SK-N-SH (cell line): Measurements from ENCODE around the gene PTOV1. TPM values are rescaled to one million over a fixed set of nuclear protein-coding genes. Genes with fewer than 3 reads are reported as not detected.

Source experiments
- CTCF ChIA-PET: fragments of 300-600, 350-600 bp; formaldehyde crosslinking; extraction: SDS; loops from one replicate; lab custom pipeline; 2021; lab: Yijun Ruan, JAX
- POLR2A ChIA-PET: fragments of 350-600 bp; sonication (Branson Sonifier 250); formaldehyde crosslinking; extraction: SDS; loops from one replicate; lab custom pipeline; 2020; ENCODE audit warnings: antibody characterized with exemption, inconsistent platforms; lab: Yijun Ruan, JAX
- DNase-seq: peaks from one replicate; pipeline ENCODE4 v3.0.0; 2012
- H2AFZ ChIP-seq: fragments of 200-600 bp; sonication (generic); 2 replicates; pipeline ENCODE4 v1.8.1; 2016; ENCODE audit warnings: antibody characterized with exemption, mild to moderate bottlenecking, low read depth
- H3F3A ChIP-seq: fragments of 200-600 bp; sonication (generic); replicated peaks from 2 replicates; pipeline ENCODE3; 2016; ENCODE audit warnings: antibody characterized with exemption, mild to moderate bottlenecking; ENCODE audit not compliant: insufficient read depth
- H3K27ac ChIP-seq, 2 experiments: fragments of 200-500 bp in 1 of 2; fragments of 200-600 bp in 1 of 2; sonication (Bioruptor generic) in 1 of 2; sonication (generic), shearing (Covaris generic) in 1 of 2; 2 replicates each; pipeline versions ENCODE4 v1.5.1 to v1.6.1; 2014 to 2016; ENCODE audit warnings: low read depth in 2 of 2, inconsistent platforms in 1 of 2, low read length in 1 of 2, mild to moderate bottlenecking in 1 of 2, mixed read lengths in 1 of 2
- H3K27me3 ChIP-seq: fragments of 200-600 bp; sonication (generic), shearing (Covaris generic); 2 replicates; pipeline ENCODE4 v1.6.1; 2016; ENCODE audit warnings: mixed run types; ENCODE audit not compliant: insufficient read depth
- H3K36me3 ChIP-seq, 2 experiments: fragments of 200-500 bp in 1 of 2; fragments of 200-600 bp in 1 of 2; sonication (Bioruptor generic) in 1 of 2; sonication (generic) in 1 of 2; replicated peaks in 1 of 2; 2 replicates each; pipeline versions ENCODE3 to v1.5.1; 2014 to 2016; ENCODE audit warnings: low read length in 1 of 2, mild to moderate bottlenecking in 1 of 2; ENCODE audit not compliant: insufficient read depth in 2 of 2, control insufficient read depth in 1 of 2
- H3K4me1 ChIP-seq, 2 experiments: fragments of 200-500 bp in 1 of 2; fragments of 200-600 bp in 1 of 2; sonication (Bioruptor generic) in 1 of 2; sonication (generic), shearing (Covaris generic) in 1 of 2; 2 replicates each; pipeline versions ENCODE4 v1.5.1 to v1.6.1; 2014 to 2016; ENCODE audit warnings: low read depth in 1 of 2, low read length in 1 of 2, mixed run types in 1 of 2; ENCODE audit not compliant: insufficient read depth in 2 of 2, control insufficient read depth in 1 of 2
- H3K4me2 ChIP-seq: fragments of 200-600 bp; sonication (generic), shearing (Covaris generic); 2 replicates; pipeline ENCODE4 v1.6.1; 2017; ENCODE audit warnings: mixed run types
- H3K4me3 ChIP-seq, 2 experiments: fragments of 200-500 bp in 1 of 2; fragments of 200-600 bp in 1 of 2; sonication (Bioruptor generic) in 1 of 2; sonication (generic), shearing (Covaris generic) in 1 of 2; 2 replicates each; pipeline versions ENCODE4 v1.5.1 to v1.8.1; 2014 to 2016; ENCODE audit warnings: low read depth in 2 of 2, inconsistent platforms in 1 of 2, low read length in 1 of 2, mild to moderate bottlenecking in 1 of 2, mixed read lengths in 1 of 2, moderate library complexity in 1 of 2
- H3K79me2 ChIP-seq: fragments of 200-600 bp; sonication (generic); 2 replicates; pipeline ENCODE4 v1.8.1; 2017; ENCODE audit warnings: mild to moderate bottlenecking; ENCODE audit not compliant: insufficient read depth
- H3K9ac ChIP-seq: fragments of 200-600 bp; sonication (generic); 2 replicates; pipeline ENCODE4 v1.6.1; 2017; ENCODE audit warnings: mixed run types
- H3K9me2 ChIP-seq: fragments of 200-600 bp; sonication (generic); 2 replicates; pipeline ENCODE4 v1.6.1; 2017; ENCODE audit warnings: mixed run types
- H3K9me3 ChIP-seq: fragments of 200-600 bp; sonication (generic); 2 replicates; pipeline ENCODE4 v1.6.1; 2017; ENCODE audit warnings: mixed run types, mild to moderate bottlenecking, moderate library complexity
- H4K20me1 ChIP-seq: fragments of 200-600 bp; sonication (generic); 2 replicates; pipeline ENCODE4 v1.6.1; 2017; ENCODE audit warnings: mild to moderate bottlenecking, mixed run types; ENCODE audit not compliant: insufficient read depth
- CHD2 ChIP-seq: fragments of 150-350 bp; IDR thresholded peaks from 2 replicates; pipeline ENCODE4 v1.6.1; 2018; ENCODE audit warnings: low read length; ENCODE audit not compliant: partially characterized antibody
- FOSL2 ChIP-seq: IDR thresholded peaks from 2 replicates; pipeline ENCODE4 v1.4.0; 2012; ENCODE audit warnings: low read depth, mild to moderate bottlenecking, moderate library complexity, borderline replicate concordance
- FOXM1 ChIP-seq: IDR thresholded peaks from 2 replicates; pipeline ENCODE4 v1.4.0; 2012; ENCODE audit warnings: low read depth, mild to moderate bottlenecking
- GATA2 ChIP-seq: sonication (generic); formaldehyde crosslinking; IDR thresholded peaks from 2 replicates; pipeline ENCODE4 v1.5.0; 2020; ENCODE audit warnings: mild to moderate bottlenecking, missing genetic modification reagents
- MEF2A ChIP-seq: IDR thresholded peaks from 2 replicates; pipeline ENCODE4 v1.4.0; 2012; ENCODE audit warnings: low read depth, borderline replicate concordance
- MXI1 ChIP-seq: IDR thresholded peaks from 2 replicates; pipeline ENCODE4 v1.6.1; 2012; ENCODE audit warnings: mild to moderate bottlenecking, low read depth, low read length, improper control_type of control experiment
- RXRA ChIP-seq: IDR thresholded peaks from 2 replicates; pipeline ENCODE4 v1.4.0; 2012; ENCODE audit warnings: low read depth, mild to moderate bottlenecking, borderline replicate concordance
- SMC3 ChIP-seq: IDR thresholded peaks from 2 replicates; pipeline ENCODE4 v1.6.1; 2012; ENCODE audit warnings: low read depth, low read length, improper control_type of control experiment
- TCF12 ChIP-seq: IDR thresholded peaks from 2 replicates; pipeline ENCODE4 v1.4.0; 2012
- WGBS: methylation state at CpG from one replicate; pipeline ENCODE4 v1.1.6; 2017; ENCODE audit warnings: low lambda C conversion rate; 5-methylcytosine and 5-hydroxymethylcytosine counted together
- polyA plus RNA-seq, 3 experiments: library from polyadenylated mRNA; depleted of rRNA; stranded (reverse); fragments of >200 nt; gene quantifications; 2 replicates each; pipeline ENCODE4 v1.2.3, GENCODE V29; 2012
- TF ChIP-seq, protein P1 (sequence below): fragments of 150-350 bp; IDR thresholded peaks from 2 replicates; pipeline ENCODE4 v1.6.1; 2017; ENCODE audit warnings: antibody characterized with exemption, low read length, low read depth, borderline replicate concordance
- TF ChIP-seq, protein P2 (sequence below): IDR thresholded peaks from 2 replicates; pipeline ENCODE4 v1.4.0; 2012; ENCODE audit warnings: low read depth, borderline replicate concordance
- TF ChIP-seq, protein P3 (sequence below): IDR thresholded peaks from 2 replicates; pipeline ENCODE4; 2012

PTOV1 gene
- polyA plus RNA-seq, 1 of the 3 experiments (the other 2 are of a cell fraction) = 95.0 TPM

DNA sequence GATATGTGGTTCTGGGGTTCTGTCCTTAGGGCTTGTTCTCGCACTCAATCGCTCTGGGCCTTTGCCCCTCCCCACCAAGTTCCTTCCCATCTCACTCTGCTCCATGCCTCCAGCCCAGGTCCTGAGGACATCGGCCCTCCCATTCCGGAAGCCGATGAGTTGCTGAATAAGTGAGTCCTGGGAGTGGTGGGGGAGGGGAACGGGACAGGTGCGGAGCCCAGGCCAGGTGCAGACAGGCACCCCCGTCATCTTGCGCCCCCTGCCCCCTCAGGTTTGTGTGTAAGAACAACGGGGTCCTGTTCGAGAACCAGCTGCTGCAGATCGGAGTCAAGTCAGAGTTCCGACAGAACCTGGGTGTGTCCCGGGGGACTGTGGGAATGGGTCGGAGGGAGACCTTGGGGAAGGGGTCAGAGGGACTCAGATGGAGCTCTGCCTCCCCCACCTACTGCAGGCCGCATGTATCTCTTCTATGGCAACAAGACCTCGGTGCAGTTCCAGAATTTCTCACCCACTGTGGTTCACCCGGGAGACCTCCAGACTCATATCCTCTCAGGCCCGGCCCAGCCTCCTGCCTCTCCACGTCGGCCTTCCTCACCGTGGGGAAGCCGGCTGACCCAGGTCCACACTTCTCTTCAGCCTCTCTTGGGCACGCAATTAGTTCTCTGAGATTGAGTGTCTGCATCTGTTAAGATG is 48.0 kb upstream of the PTOV1 start:
- Histone ChIP-seq H3K9me3 (no peaks in the 10 kb centered on the region), H3K4me1 (peaks cover 0 to 16% of the 10 kb centered on the region in 2 experiments; a peak in 1 of 4 replicates), H3K4me2 (no peak overlapping the region), H3K4me3 (peak overlapping the region in 1 of 2 experiments; percentile 6; a peak in 1 of 4 replicates), H3K27me3 (no peaks in the 10 kb centered on the region), H4K20me1 (no peaks in the 10 kb centered on the region), H3K9ac (no peak overlapping the region), H3F3A (peaks cover 13% of the 10 kb centered on the region), H3K79me2 (no peaks in the 10 kb centered on the region), H3K9me2 (no peaks in the 10 kb centered on the region), H3K36me3 (peaks cover 15 to 32% of the 10 kb centered on the region in 2 experiments), H2AFZ (no peak overlapping the region), H3K27ac (peak overlapping the region in 1 of 2 experiments; percentile 73; a peak in 1 of 4 replicates)
- no peak for TF ChIP-seq RXRA
- CTCF ChIA-PET = no interaction called here
- WGBS = 94% methylated on average over 23 of the region's 24 CpGs
- no peak for DNase-seq
- POLR2A ChIA-PET = interaction anchor here (0.9 kb wide), 1 partner anchor 10 kb away, joined by 7 read pairs; the partner anchor contains the start of gene FUZ

GRCh38 chr19:49803529-49803856 is 47.5 kb upstream of the PTOV1 start:
- no peak overlapping the region for H3K9ac ChIP-seq
- no peaks in the 10 kb centered on the region for H3K9me3 ChIP-seq
- no peaks in the 10 kb centered on the region for H3K27me3 ChIP-seq
- peak overlapping the region in 1 of 2 experiments; percentile 7; a peak in 1 of 4 replicates for H3K27ac ChIP-seq
- WGBS = 95% methylated on average over 4 of the region's 6 CpGs
- no peak overlapping the region for H2AFZ ChIP-seq
- H4K20me1 ChIP-seq = peaks cover 3% of the 10 kb centered on the region; the same call in 1 of the 2 replicates
- peaks cover 0 to 17% of the 10 kb centered on the region in 2 experiments; a peak in 1 of 4 replicates for H3K4me1 ChIP-seq
- H3K36me3 ChIP-seq = peaks cover 15 to 31% of the 10 kb centered on the region in 2 experiments
- no peak for DNase-seq
- H3K4me3 ChIP-seq = no peak overlapping the region
- H3F3A ChIP-seq = peaks cover 16% of the 10 kb centered on the region
- no peak overlapping the region for H3K4me2 ChIP-seq
- no peak for TF ChIP-seq MEF2A
- TF ChIP-seq SMC3 = no peak
- TF ChIP-seq TCF12 = no peak
- TF ChIP-seq, protein P1, sequence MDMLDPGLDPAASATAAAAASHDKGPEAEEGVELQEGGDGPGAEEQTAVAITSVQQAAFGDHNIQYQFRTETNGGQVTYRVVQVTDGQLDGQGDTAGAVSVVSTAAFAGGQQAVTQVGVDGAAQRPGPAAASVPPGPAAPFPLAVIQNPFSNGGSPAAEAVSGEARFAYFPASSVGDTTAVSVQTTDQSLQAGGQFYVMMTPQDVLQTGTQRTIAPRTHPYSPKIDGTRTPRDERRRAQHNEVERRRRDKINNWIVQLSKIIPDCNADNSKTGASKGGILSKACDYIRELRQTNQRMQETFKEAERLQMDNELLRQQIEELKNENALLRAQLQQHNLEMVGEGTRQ = no peak
- TF ChIP-seq CHD2 = no peak
- TF ChIP-seq, protein P2, sequence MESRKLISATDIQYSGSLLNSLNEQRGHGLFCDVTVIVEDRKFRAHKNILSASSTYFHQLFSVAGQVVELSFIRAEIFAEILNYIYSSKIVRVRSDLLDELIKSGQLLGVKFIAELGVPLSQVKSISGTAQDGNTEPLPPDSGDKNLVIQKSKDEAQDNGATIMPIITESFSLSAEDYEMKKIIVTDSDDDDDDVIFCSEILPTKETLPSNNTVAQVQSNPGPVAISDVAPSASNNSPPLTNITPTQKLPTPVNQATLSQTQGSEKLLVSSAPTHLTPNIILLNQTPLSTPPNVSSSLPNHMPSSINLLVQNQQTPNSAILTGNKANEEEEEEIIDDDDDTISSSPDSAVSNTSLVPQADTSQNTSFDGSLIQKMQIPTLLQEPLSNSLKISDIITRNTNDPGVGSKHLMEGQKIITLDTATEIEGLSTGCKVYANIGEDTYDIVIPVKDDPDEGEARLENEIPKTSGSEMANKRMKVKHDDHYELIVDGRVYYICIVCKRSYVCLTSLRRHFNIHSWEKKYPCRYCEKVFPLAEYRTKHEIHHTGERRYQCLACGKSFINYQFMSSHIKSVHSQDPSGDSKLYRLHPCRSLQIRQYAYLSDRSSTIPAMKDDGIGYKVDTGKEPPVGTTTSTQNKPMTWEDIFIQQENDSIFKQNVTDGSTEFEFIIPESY = no peak
- TF ChIP-seq FOSL2 = no peak
- no peak for TF ChIP-seq MXI1
- no peak for TF ChIP-seq GATA2
- TF ChIP-seq FOXM1 = no peak
- TF ChIP-seq, protein P3, sequence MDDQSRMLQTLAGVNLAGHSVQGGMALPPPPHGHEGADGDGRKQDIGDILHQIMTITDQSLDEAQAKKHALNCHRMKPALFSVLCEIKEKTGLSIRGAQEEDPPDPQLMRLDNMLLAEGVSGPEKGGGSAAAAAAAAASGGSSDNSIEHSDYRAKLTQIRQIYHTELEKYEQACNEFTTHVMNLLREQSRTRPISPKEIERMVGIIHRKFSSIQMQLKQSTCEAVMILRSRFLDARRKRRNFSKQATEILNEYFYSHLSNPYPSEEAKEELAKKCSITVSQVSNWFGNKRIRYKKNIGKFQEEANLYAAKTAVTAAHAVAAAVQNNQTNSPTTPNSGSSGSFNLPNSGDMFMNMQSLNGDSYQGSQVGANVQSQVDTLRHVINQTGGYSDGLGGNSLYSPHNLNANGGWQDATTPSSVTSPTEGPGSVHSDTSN = no peak
- CTCF ChIA-PET = no interaction called here
- H3K79me2 ChIP-seq = no peaks in the 10 kb centered on the region
- POLR2A ChIA-PET = no interaction called here
- no peaks in the 10 kb centered on the region for H3K9me2 ChIP-seq
